ENCODE results near the gene CHI3L1. TPM values are rescaled to one million over a fixed set of nuclear protein-coding genes. Genes with fewer than 3 reads are reported as not detected.

The CHI3L1 gene
- total RNA-seq, 2 experiments from 2014 or later = not detected

- POLR2A ChIA-PET = no interaction called here
- CTCF ChIA-PET = interaction anchor here (0.9 kb wide), 1 partner anchor 15 kb away, joined by 3 read pairs; no protein-coding TSS in a partner anchor
These were observed 919 bp downstream of the CHI3L1 start for GRCh38 chr1:203185585-203185984.

GRCh38 chr1:203185061-203185461 is 1.4 kb downstream of the CHI3L1 start:
- no peak overlapping the region for H3K27ac Mint-ChIP-seq
- no peaks in the 10 kb centered on the region for H3K36me3 Mint-ChIP-seq (ENCODE audit: low read depth)
- no peaks in the 10 kb centered on the region for H3K9me3 Mint-ChIP-seq
- POLR2A ChIA-PET = no interaction called here
- CTCF ChIA-PET = interaction anchor here (0.9 kb wide), 1 partner anchor 14 kb away, joined by 3 read pairs; no protein-coding TSS in a partner anchor
- H3K27me3 Mint-ChIP-seq = peaks cover 2% of the 10 kb centered on the region
- no peak overlapping the region for H3K4me3 Mint-ChIP-seq
- DNase-seq = no peak
- H3K4me1 Mint-ChIP-seq = no peaks in the 10 kb centered on the region

More at GRCh38 chr1:203185585-203185984, 919 bp downstream of the CHI3L1 start:
- no peak overlapping the region for H3K4me3 Mint-ChIP-seq
- peaks cover 2% of the 10 kb centered on the region for H3K27me3 Mint-ChIP-seq
- no peak for DNase-seq
- H3K27ac Mint-ChIP-seq = no peak overlapping the region
- no peaks in the 10 kb centered on the region for H3K36me3 Mint-ChIP-seq (ENCODE audit: low read depth)
- no peaks in the 10 kb centered on the region for H3K4me1 Mint-ChIP-seq
- H3K9me3 Mint-ChIP-seq = no peaks in the 10 kb centered on the region

DNA sequence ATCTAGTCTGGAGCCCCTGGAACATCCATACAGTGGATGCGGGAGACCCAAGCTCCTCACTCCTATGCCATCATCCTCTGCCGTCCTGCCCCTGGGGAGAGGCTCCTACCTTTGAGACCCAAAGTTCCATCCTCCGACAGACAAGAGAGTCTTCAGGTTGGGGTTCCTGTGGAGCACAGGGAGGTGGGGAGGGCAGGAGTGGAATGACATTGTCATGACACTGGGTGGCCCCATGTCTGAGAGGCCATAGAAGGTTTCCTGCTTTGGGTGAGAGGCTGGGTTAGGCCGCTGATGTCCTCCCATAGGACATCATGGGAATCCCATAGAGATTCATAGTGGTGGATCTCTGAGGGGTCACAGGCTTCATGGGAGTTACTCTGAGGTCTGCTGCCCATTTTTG is 2.0 kb downstream of the CHI3L1 start:
- ChIA-PET CTCF (no interaction called here), POLR2A (no interaction called here)
- Mint-ChIP-seq H3K27me3 (peaks cover 2% of the 10 kb centered on the region), H3K36me3 (ENCODE audit: low read depth) (no peaks in the 10 kb centered on the region), H3K4me1 (no peaks in the 10 kb centered on the region), H3K9me3 (no peaks in the 10 kb centered on the region), H3K27ac (no peak overlapping the region), H3K4me3 (no peak overlapping the region)
- no peak for DNase-seq

- H3K4me1 Mint-ChIP-seq = no peaks in the 10 kb centered on the region
- H3K9me3 Mint-ChIP-seq = no peaks in the 10 kb centered on the region
- ChIA-PET POLR2A (no interaction called here), CTCF (no interaction called here)
- H3K27ac Mint-ChIP-seq = no peak overlapping the region
- peaks cover 2% of the 10 kb centered on the region for H3K27me3 Mint-ChIP-seq
- no peak for DNase-seq
- no peaks in the 10 kb centered on the region for H3K36me3 Mint-ChIP-seq (ENCODE audit: low read depth)
- no peak overlapping the region for H3K4me3 Mint-ChIP-seq
These were observed 2.7 kb downstream of the CHI3L1 start for GRCh38 chr1:203183828-203184227.

GRCh38 chr1:203182387-203182953 is 4.0 kb downstream of the CHI3L1 start:
- no peak overlapping the region for H3K27ac Mint-ChIP-seq
- peaks cover 2% of the 10 kb centered on the region for H3K27me3 Mint-ChIP-seq
- H3K9me3 Mint-ChIP-seq = no peaks in the 10 kb centered on the region
- H3K4me1 Mint-ChIP-seq = no peaks in the 10 kb centered on the region
- H3K4me3 Mint-ChIP-seq = no peak overlapping the region
- ChIA-PET CTCF (interaction anchor here (0.9 kb wide), 1 partner anchor 445 kb away, joined by 3 read pairs; the partner anchor contains the start of gene ATP2B4), POLR2A (no interaction called here)
- no peaks in the 10 kb centered on the region for H3K36me3 Mint-ChIP-seq (ENCODE audit: low read depth)
- DNase-seq = no peak

- POLR2A ChIA-PET = no interaction called here
- peaks cover 2% of the 10 kb centered on the region for H3K27me3 Mint-ChIP-seq
These were observed 4.7 kb downstream of the CHI3L1 start for GRCh38 chr1:203181586-203182386.

GRCh38 chr1:203180611-203181330 is 5.7 kb downstream of the CHI3L1 start:
- Mint-ChIP-seq H3K9me3 (no peaks in the 10 kb centered on the region), H3K4me1 (no peaks in the 10 kb centered on the region), H3K27me3 (peaks cover 2% of the 10 kb centered on the region), H3K27ac (no peak overlapping the region), H3K4me3 (no peak overlapping the region), H3K36me3 (ENCODE audit: low read depth) (no peaks in the 10 kb centered on the region)
- CTCF ChIA-PET = interaction anchor here (0.5 to 1.1 kb wide), 2 partner anchors 26 to 110 kb away, joined by 3 read pairs; no protein-coding TSS in a partner anchor
- POLR2A ChIA-PET = no interaction called here
- DNase-seq = no peak

More at GRCh38 chr1:203181586-203182386, 4.7 kb downstream of the CHI3L1 start:
- H3K4me3 Mint-ChIP-seq = no peak overlapping the region
- CTCF ChIA-PET = interaction anchor here (0.6 to 0.9 kb wide), 2 partner anchors 140 to 445 kb away, joined by 3 read pairs; partner anchors contain the start of gene ATP2B4
- H3K4me1 Mint-ChIP-seq = no peaks in the 10 kb centered on the region
- no peaks in the 10 kb centered on the region for H3K36me3 Mint-ChIP-seq (ENCODE audit: low read depth)
- DNase-seq = no peak
- no peaks in the 10 kb centered on the region for H3K9me3 Mint-ChIP-seq
- no peak overlapping the region for H3K27ac Mint-ChIP-seq

GRCh38 chr1:203179667-203180005 is 6.9 kb downstream of the CHI3L1 start:
- no peak for DNase-seq
- Mint-ChIP-seq H3K9me3 (no peaks in the 10 kb centered on the region), H3K4me3 (no peak overlapping the region), H3K27me3 (peaks cover 2% of the 10 kb centered on the region), H3K36me3 (ENCODE audit: low read depth) (no peaks in the 10 kb centered on the region), H3K27ac (no peak overlapping the region), H3K4me1 (no peaks in the 10 kb centered on the region)
- ChIA-PET POLR2A (no interaction called here), CTCF (interaction anchor here (1.1 to 1.4 kb wide), 2 partner anchors 25 to 141 kb away, joined by 3 read pairs; no protein-coding TSS in a partner anchor)

GRCh38 chr1:203178821-203179666 is 7.5 kb downstream of the CHI3L1 start:
- CTCF ChIA-PET = interaction anchor here (1.4 kb wide), 1 partner anchor 140 kb away, joined by 3 read pairs; no protein-coding TSS in a partner anchor
- DNase-seq = no peak
- Mint-ChIP-seq H3K27ac (no peak overlapping the region), H3K9me3 (no peaks in the 10 kb centered on the region), H3K27me3 (peaks cover 2% of the 10 kb centered on the region), H3K4me1 (no peaks in the 10 kb centered on the region), H3K4me3 (no peak overlapping the region), H3K36me3 (ENCODE audit: low read depth) (no peaks in the 10 kb centered on the region)
- POLR2A ChIA-PET = no interaction called here

DNA sequence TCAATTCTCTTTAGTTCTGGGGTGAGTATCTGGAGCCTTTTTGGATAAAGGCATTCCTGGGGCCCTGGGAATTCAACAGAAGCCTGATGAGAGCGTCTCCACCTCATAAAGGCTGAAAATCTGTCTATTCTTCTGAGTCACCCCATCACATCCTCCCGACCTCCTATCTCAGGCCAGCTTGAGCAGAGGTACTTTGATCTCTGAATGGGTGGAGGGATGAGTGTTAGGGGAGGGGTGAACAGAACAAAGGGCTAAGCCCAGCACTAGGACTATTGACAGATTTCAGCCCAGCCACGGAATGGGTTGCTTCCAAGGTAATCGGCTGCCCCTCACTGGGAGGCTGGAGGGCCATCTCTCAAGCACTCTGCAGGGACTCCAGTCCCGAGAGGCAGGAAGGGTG is 8.4 kb downstream of the CHI3L1 start:
- peaks cover 2% of the 10 kb centered on the region for H3K27me3 Mint-ChIP-seq
- H3K9me3 Mint-ChIP-seq = no peaks in the 10 kb centered on the region
- no peaks in the 10 kb centered on the region for H3K36me3 Mint-ChIP-seq (ENCODE audit: low read depth)
- no peak for DNase-seq
- ChIA-PET POLR2A (no interaction called here), CTCF (interaction anchor here (1.0 kb wide), 1 partner anchor 10 kb away, joined by 3 read pairs; no protein-coding TSS in a partner anchor)
- H3K27ac Mint-ChIP-seq = no peak overlapping the region
- no peak overlapping the region for H3K4me3 Mint-ChIP-seq
- H3K4me1 Mint-ChIP-seq = no peaks in the 10 kb centered on the region

DNA sequence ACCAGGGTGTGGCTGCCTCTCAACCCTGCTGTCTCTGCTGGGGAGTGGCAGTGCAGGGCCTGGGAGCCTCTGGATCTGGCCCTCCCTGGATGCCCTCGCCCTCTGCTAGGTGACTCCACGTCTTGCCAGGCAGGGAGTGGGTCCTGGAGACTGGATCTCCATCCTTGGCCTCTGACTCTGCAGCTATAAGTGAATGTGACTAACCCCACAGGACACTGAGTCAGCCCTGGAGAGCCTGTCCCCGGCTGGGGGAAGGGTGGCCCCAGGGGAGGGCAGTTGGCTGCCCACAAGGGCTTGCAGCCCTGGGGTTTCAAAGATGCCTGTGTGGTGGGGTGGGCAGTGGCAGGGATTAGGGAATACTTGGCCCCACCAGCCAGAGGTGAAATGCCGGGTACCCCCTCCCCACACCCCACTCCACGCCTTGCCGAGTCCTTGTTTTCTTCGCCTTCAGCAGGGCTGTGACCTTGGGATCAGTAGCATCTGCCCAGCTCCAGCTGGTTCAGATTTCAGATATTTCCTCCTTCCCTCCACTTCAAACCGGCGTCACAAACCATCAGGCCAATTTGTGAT is 8.9 kb downstream of the CHI3L1 start:
- Mint-ChIP-seq H3K4me3 (no peak overlapping the region), H3K4me1 (no peaks in the 10 kb centered on the region), H3K27me3 (peaks cover 2% of the 10 kb centered on the region), H3K36me3 (ENCODE audit: low read depth) (no peaks in the 10 kb centered on the region), H3K27ac (no peak overlapping the region), H3K9me3 (no peaks in the 10 kb centered on the region)
- POLR2A ChIA-PET = no interaction called here
- CTCF ChIA-PET = interaction anchor here (1.0 kb wide), 1 partner anchor 9 kb away, joined by 3 read pairs; no protein-coding TSS in a partner anchor
- DNase-seq = no peak

DNA sequence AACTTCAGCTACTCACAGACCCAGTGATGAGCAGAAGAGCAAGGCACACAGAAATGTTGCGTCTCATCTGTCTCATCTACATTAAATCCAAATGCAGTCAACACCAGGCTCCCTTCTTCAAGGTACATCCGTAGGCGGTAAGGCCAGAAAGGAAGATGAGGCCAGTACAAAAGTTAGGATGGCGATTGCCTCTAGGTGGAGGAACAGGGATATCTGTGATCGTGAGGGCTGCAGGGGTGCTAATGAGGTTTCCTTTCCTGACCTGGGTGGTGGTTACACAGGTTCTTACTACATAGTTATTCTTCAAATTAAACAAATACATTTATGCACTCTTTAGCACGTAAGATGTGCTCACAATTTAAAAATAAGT is 9.5 kb downstream of the CHI3L1 start:
- Mint-ChIP-seq H3K27me3 (peaks cover 2% of the 10 kb centered on the region), H3K4me1 (no peaks in the 10 kb centered on the region), H3K27ac (no peak overlapping the region), H3K9me3 (no peaks in the 10 kb centered on the region), H3K4me3 (no peak overlapping the region), H3K36me3 (ENCODE audit: low read depth) (no peaks in the 10 kb centered on the region)
- no peak for DNase-seq
- ChIA-PET CTCF (no interaction called here), POLR2A (no interaction called here)

Measured in activated CD4-positive, alpha-beta T cell treated with anti-CD3 and anti-CD28 coated beads, Interleukin-2, amount 10 ng/mL, durations not matched to agents 7 days and 5 days (primary cell).